ENCODE results near the gene COL9A1. TPM values are rescaled to one million over a fixed set of nuclear protein-coding genes. Genes with fewer than 3 reads are reported as not detected.

COL9A1 gene
- total and polyA plus RNA-seq, 2 experiments from 2014 or later, result 11.2 to 22.1 TPM

- no peak for TF ChIP-seq CTCF (IDR thresholded peaks at IDR 0.05; ENCODE audit: low read depth, low read length)
- H3K27ac ChIP-seq, result no peak overlapping the region
- DNase-seq (ENCODE audit: low read depth in 1 of 2, low spot score in 1 of 2), result no peak
- H3K27me3 ChIP-seq, result no peaks in the 10 kb centered on the region
- H3K4me1 ChIP-seq (ENCODE audit: low read depth), result no peaks in the 10 kb centered on the region
- no peaks in the 10 kb centered on the region for H3K36me3 ChIP-seq
- H3K4me3 ChIP-seq, result no peak overlapping the region
- no peaks in the 10 kb centered on the region for H3K9me3 ChIP-seq (ENCODE audit: low read depth)
Measured at GRCh38 chr6:70266142-70266541, 36.7 kb downstream of the COL9A1 start.

GRCh38 chr6:70264306-70264705 lies 38.6 kb downstream of the COL9A1 start:
- H3K9me3 ChIP-seq (ENCODE audit: low read depth), result no peaks in the 10 kb centered on the region
- H3K27ac ChIP-seq, result no peak overlapping the region
- H3K4me1 ChIP-seq (ENCODE audit: low read depth), result no peaks in the 10 kb centered on the region
- DNase-seq (ENCODE audit: low read depth in 1 of 2, low spot score in 1 of 2), result no peak
- no peaks in the 10 kb centered on the region for H3K36me3 ChIP-seq
- no peak overlapping the region for H3K4me3 ChIP-seq
- no peaks in the 10 kb centered on the region for H3K27me3 ChIP-seq
- TF ChIP-seq CTCF (IDR thresholded peaks at IDR 0.05; ENCODE audit: low read depth, low read length), result no peak

GRCh38 chr6:70258483-70258882 lies 44.4 kb downstream of the COL9A1 start:
- Histone ChIP-seq H3K9me3 (ENCODE audit: low read depth) (no peaks in the 10 kb centered on the region), H3K4me1 (ENCODE audit: low read depth) (peaks cover 7% of the 10 kb centered on the region), H3K27ac (no peak overlapping the region), H3K27me3 (no peaks in the 10 kb centered on the region), H3K36me3 (no peaks in the 10 kb centered on the region), H3K4me3 (no peak overlapping the region)
- TF ChIP-seq CTCF (IDR thresholded peaks at IDR 0.05; ENCODE audit: low read depth, low read length), result no peak
- DNase-seq (ENCODE audit: low read depth in 1 of 2, low spot score in 1 of 2), result no peak

GRCh38 chr6:70257768-70258273 lies 45.1 kb downstream of the COL9A1 start:
- no peaks in the 10 kb centered on the region for H3K36me3 ChIP-seq
- H3K27me3 ChIP-seq, result no peaks in the 10 kb centered on the region
- H3K9me3 ChIP-seq (ENCODE audit: low read depth), result no peaks in the 10 kb centered on the region
- no peak overlapping the region for H3K4me3 ChIP-seq
- DNase-seq (ENCODE audit: low read depth in 1 of 2, low spot score in 1 of 2), result no peak
- H3K4me1 ChIP-seq (ENCODE audit: low read depth), result peaks cover 12% of the 10 kb centered on the region
- no peak overlapping the region for H3K27ac ChIP-seq
- no peak for TF ChIP-seq CTCF (IDR thresholded peaks at IDR 0.05; ENCODE audit: low read depth, low read length)

- H3K9me3 ChIP-seq (ENCODE audit: low read depth), result no peaks in the 10 kb centered on the region
- no peak overlapping the region for H3K4me3 ChIP-seq
- no peak for TF ChIP-seq CTCF (IDR thresholded peaks at IDR 0.05; ENCODE audit: low read depth, low read length)
- H3K36me3 ChIP-seq, result no peaks in the 10 kb centered on the region
- no peaks in the 10 kb centered on the region for H3K27me3 ChIP-seq
- H3K4me1 ChIP-seq (ENCODE audit: low read depth), result peaks cover 12% of the 10 kb centered on the region
- H3K27ac ChIP-seq, result no peak overlapping the region
- DNase-seq (ENCODE audit: low read depth in 1 of 2, low spot score in 1 of 2), result no peak
Measured at GRCh38 chr6:70254784-70255183, 48.1 kb downstream of the COL9A1 start.

- TF ChIP-seq CTCF (IDR thresholded peaks at IDR 0.05; ENCODE audit: low read depth, low read length), result no peak
- no peak overlapping the region for H3K27ac ChIP-seq
- H3K27me3 ChIP-seq, result no peaks in the 10 kb centered on the region
- DNase-seq (ENCODE audit: low read depth in 1 of 2, low spot score in 1 of 2), result no peak
- H3K4me1 ChIP-seq (ENCODE audit: low read depth), result peaks cover 12% of the 10 kb centered on the region
- no peaks in the 10 kb centered on the region for H3K9me3 ChIP-seq (ENCODE audit: low read depth)
- H3K36me3 ChIP-seq, result no peaks in the 10 kb centered on the region
- no peak overlapping the region for H3K4me3 ChIP-seq
Measured at GRCh38 chr6:70253923-70254322, 49.0 kb downstream of the COL9A1 start.
